ENCODE results near the gene CNIH4.
"Not testable (repeated sequence)": the region's sequence is repeated elsewhere in the genome, so short reads cannot be mapped to it uniquely, and the experiment has no call there.

CNIH4 gene

DNA sequence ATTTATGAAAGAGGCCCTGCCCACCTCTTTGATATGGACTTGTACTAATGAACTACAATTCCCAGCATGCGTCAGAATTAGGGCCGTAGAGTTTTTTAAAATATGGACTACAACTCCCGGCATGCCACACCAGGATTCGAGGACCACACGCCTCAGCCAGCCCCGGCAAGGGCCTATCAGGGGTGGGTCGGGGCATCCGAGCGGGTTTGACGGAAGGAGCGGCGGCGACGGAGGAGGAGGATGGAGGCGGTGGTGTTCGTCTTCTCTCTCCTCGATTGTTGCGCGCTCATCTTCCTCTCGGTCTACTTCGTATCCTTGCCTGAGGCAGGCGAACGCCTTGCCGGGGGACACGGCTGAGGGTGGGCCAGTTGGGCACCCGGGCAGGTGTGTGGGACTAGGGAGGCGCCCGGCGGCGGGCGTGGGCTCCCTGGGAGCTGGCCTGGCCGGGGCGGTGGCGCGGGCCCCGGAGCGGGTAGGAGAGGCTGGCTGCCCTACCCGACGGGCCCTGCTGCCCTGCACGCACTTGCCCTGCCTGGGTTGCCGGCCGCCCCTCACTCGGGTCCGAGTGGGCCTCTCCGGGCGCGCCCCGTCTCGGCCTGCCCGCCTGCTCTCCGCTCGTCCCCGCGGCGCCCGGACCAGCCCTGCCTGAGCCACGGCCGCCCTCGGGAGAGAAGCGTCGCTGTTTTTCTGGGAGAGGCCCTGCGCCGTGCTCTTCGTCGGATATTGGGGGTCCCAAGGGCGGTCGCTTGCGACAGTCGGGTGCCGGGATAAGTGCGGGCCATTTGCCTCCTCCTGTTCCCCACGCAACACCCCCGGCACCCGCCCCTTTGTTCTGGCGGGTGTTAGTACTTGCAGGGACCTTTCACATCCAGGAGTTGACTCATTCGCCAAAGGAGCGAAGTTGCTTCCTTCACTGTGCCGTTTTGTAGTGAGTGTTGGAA is at the start of gene CNIH4:
Gene CNIH4, plus strand, starts transcription at position 195 of the 941 bp plus-strand sequence. Its CDS starts 46 bp downstream, at position 241.
- DNase-seq = peak; percentile 81

DNA sequence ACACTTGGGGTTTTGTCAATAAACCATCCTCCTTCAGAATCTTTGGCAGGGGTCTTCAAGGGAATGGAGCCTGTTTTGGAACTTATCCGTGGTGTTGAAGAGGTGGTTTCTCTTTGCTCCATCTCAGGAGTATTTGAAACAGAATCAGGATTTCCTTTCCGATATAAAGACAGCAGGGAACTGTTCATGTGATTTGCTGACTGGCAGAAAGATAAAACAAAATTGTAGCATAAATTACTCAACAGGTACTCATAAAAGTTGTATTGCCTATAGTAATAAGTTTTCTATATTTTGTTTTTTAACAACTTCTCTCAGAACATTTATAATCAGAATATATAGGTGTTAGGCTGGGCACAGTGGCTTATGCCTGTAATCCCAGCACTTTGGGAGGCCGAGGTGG is 48.6 kb upstream of the CNIH4 start:
- no peak for DNase-seq

DNA sequence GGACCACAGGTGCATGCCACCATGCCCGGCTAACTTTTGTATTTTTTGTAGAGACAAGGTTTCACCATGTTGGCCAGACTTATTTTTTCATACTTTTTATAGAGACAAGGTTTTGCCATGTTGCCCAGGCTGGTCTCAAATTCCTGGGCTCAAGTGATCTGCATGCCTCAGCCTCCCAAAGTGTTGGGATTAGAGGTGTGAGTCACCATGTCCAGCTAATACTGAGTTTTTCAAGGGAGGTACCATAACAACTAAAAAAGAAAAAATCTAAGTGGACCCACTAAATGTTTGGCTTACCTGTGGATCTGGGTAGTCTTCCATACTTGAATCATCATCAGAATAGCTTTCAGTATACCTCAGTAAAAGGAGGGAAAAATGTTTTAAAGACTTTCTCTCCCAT is 45.2 kb upstream of the CNIH4 start:
- not testable (repeated sequence) for DNase-seq

DNA sequence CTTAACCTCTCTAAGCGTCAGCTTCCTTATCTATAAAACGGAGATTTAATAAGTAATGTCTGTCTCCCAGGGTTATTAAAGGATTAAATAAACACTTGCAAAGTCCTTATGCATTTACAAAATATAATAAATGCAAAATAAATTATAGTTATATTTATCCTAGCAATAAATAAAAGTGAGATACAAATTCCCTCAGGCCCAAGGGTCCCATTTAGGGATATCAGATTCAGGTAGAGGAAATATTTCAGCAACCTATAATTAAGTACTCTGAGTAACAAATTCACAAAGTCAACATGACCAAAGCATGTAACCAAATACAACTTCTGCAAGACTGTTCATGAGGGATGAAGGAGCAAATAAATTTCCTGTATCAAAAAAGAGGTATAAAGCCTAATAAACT is 44.7 kb upstream of the CNIH4 start:
- DNase-seq = no peak

DNA sequence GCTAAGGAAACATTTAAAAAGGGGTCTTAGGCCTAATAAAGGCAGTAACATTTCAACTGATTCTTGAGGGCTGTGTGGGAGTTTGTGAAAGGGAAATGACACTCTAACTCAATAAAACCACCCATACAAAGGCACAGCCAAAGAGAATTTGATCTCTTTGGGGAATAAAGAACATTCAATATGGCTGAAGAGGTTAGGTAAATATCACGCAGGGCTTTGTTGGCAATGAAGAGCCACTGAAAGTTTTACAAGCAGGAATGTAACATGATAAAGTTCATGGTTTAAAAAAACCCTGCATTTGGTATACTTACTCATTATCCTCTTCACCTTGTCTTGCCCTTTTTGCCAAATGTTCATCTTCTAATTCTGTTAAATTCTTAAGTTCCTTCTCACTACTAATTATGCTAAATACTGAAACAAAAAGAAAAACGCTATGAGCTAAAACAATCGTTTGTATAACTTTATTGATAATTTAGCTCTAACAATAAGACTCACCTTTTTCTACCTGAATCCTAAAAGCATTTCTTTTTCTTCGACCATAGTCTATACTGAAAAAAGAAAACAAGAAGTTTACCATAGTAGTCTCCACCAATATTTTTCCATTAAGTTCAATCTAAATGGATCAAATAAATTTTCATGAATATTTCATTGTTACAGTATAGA is 39.2 kb upstream of the CNIH4 start:
- DNase-seq = no peak

DNA sequence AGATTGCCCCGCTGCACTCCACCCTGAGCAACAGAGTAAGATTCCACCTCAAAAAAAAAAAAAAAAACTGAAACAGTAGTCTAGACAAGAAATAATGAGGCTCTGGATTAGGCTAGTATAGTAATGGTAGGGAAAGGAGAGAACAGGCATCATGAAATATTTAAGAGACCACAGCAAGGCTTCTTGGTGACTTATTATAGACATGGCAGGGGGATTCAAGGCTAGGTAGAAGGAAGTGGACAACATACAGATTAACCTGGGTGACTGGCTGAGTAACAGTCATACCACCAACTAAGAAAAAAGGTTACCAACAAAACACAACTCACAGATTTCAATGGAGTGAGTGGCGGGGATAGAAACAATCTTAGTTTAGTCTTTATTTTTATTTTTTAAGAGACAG is 35.0 kb upstream of the CNIH4 start:
- DNase-seq = no peak

DNA sequence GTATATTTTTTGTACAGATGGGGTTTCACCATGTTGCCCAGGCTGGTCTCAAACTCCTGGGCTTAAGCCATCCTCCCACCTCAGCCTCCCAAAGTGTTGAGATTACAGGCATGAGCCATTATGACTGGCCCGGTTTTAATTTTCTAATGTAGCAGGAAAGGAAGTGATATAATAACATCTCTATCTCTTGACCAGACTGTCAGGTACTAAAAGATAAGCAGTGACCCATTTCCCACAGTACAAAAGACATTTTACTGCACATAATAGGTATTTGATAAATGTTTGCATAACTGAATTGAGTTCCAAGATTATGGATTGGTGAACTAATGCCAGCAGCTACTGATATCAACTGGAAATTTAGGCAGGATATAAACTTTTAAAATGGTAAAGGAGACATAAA is 30.7 kb upstream of the CNIH4 start:
- no peak for DNase-seq

DNA sequence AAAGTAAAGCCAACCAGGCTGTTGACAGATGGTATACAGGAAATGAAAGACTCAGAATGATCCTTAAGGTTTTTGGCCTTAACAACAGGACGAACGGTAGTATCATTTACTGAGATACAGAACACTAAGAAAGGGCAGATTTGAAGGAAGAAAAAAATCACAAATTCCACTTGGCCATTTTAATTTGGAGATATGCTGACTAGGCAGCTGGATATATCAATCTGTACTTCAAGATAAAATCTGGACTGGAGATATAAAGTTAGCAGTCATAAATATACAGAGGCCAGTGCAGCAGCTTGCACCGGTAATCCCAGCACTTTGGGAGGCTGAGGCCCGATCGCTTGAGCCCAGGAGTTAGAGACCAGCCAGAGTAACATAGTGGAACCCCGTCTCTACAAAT is 28.0 kb upstream of the CNIH4 start:
- no peak for DNase-seq

DNA sequence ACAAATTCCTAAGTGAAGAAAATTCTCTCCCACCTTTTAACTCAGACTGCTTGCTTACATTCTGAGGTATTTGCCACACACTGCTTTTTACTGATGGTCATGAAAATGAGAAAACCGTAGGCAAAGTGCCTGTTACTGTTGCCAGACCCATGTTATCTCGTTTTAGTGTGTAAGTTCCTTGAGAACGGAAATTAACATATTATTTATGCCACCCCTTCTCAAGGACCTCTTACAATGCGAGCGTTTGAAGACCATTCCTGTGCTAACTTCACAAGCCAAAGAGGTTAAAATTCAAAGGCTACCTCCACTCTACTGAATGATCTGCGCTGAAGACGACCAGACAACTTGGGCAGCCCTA is 27.2 kb upstream of the CNIH4 start:
- DNase-seq = no peak

DNA sequence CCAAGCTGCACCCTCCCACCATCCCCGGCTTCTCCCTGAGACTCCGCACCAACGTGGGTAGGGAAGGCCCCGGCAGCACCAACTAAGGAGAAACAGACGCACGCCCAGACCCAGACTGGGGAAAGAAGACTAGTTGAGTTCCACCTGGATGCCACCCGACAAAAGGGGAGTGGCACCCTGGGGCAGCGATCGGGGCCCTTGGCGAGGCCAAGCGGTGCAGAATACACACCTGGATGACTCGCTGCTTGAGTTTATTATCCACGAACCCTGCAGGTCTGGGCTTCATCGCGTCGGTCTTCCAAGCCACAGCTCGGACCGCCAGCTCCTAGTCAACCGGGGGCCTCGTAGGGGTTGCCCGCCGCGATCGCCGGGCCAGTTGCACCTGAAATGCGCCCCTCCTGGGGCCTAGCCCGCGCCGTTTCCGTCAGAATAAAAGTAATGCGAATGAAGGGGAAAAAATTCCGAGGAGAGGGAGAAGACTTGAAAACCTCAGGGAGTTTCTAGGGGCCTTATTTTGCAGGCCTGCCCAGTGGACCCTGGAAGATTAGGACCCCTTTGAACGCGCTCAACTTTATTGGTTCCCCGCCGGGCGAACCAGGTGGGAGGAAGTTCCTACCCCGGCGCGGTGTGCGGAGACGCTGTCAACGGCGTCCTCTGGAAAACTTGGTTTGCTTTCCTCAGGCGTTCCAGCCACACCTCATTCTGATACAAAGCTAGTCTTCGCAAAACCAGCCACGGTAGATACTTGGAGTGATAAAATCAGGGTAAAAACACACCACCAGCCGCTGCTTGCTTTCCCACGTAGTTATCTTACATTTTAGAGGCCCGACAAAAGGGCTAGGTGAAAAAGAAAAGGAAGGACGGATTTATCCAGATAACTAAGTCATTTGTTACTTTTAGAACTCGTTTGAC is 26.6 kb upstream of the CNIH4 start, which contains the start of gene NVL:
Gene NVL, minus strand, starts transcription at position 331 of the 912 bp plus-strand sequence. Its CDS starts 45 bp downstream, at position 286.
- peak; percentile 81 for DNase-seq

DNA sequence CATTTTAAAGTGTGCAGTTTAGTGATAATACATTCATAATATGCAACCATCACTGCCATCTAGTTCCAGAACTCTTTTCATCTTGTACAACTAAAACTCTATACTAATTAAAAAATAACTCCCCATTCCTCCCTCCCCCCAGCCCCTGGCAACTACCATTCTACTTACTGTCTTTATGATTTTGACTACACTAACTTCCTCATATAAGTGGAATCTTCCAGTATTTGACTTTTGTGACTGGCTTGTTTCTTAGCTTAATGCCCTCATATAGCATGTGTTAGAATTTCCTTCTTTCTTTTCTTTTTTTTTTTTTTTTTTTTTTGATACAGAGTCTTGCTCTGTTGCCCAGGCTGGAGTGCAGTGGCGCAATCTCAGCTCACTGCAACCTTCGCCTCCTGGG is 25.4 kb upstream of the CNIH4 start:
- DNase-seq = no peak

DNA sequence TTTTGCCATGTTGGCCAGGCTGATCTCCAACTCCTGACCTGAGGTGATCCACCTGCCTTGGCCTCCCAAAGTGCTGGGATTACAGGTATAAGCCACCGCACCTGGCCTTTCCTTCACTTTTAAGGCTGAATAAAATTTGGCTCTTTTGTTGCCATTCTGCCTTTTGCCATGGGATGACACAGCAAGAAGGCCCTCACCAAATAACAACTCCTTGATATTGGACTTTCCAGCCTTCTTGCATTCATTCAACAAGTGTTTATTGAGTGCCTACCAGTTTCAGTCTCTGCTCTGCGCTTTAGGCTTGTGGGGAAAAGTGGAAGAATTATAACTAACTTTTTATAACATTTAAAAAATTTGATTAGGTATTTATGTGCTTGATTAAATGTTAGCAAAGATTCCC is 24.9 kb upstream of the CNIH4 start:
- no peak for DNase-seq

DNA sequence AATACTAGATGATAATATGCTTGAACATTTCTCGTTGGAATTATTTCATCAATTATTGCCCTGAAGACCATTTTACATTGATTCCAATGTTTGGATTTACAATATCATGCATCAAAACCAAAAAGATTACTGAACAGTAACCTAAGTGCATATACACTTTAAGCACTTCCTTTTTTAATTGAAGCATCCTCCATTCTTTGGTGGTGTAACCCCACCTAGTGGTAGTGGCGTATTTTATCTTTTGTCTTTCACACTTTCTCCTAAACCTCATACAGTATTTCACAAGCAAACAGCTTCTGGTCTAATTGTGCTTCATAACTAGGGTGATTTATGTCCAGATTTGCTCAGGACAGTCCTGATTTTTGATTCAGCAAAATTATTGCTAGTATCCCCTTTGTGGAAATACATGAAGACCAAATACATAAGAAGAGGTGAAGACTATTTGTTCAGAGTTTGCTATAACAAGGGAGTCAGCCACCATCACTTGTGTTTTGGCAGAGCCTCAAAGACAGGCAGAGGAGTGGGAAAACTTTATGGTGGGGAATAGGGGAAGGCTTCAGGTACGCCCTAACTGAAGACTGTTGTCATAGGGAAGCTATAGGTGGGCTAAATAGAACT is 23.3 kb upstream of the CNIH4 start:
- no peak for DNase-seq

DNA sequence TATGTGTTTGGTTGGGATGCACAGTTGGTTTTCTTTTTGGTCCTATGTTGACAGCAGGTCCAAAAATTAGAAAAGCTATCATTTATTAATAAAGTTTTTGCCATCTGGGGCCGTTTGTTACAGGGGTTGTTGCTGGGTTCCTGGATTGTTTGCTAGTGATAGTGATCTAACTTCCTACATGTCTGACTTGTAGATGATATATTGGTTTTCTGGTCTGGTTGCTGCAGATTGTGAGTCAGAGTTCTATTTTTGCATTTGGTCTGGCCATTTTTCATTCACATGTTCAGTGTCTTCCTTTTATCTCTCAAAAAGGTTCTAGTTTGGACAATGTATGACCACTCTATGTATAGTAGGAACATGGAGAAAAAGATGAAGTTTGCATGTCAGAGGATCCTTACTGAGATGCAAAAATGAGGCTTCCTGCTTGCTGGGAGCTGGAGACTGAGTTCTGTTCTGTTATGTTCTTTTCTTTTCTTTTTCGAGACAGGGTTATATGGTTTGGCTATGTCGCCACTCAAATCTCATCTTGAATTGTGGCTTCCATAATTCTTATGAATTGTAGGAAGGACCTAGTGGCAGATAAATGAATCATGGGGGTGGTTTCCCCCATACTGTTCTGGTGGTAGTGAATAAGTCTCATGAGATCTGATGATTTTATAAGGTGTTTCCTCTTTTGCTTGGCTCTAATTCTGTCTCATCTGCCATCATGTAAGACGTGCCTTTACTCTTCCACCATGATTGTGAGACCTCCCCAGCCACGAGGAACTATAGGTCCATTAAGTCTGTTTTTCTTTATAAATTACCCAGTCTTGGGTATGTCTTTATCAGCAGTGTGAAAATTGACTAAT is 22.5 kb upstream of the CNIH4 start:
- no peak for DNase-seq

DNA sequence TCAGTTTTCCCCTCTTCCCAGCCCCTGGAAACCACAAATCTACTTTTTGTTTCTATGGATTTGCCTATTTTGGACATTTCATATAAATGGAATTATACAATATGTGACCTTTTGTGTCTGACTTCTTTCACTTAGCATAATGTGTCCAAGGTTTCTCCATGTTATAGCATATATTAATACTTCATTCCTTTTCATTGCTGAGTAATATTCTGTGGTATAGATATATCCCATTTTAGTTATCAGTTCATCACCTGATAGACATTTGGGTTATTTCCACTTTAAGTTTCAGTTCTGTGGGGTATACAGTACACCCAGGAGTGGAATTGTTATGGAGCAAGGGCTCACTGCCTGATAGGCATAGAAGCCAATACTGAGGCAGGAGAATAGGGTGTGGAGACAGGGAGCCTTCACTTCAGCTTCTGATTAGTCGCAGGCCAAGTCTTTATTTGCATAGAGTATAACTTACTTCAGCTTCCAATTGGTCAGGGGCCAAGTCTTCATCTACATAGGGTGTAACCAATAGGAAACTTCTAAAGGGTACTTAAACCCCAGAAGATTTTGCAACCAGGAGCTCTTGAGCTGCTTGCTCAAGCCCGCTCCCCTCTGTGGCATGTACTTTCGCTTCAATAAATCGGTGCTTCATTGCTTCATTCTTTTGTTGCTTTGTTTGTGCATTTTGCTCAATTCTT is 18.4 kb upstream of the CNIH4 start:
- DNase-seq = no peak

DNA sequence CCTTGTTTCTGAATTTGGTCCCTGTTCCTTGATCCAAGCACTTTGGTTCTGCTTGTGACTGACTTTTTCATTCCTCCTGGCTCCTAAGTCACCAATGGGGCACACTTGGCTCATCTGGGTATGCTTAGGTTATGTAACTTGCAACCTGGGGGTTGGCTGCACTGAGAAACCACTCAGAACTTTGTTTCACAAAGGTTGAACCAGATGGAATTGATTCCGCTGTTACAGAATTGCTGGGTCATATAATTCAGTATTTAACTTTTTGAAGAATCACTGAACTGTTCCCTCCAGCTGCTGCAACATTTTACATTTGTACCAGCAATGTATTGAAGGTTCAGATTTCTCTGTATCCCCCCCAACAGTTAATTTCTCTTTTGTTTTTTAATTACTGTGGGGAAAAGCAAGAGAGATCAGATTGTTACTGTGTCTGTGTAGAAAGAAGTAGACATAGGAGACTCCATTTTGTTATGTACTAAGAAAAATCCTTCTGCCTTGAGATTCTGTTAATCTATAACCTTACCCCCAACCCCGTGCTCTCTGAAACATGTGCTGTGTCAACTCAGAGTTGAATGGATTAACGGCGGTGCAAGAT is 17.1 kb upstream of the CNIH4 start:
- no peak for DNase-seq

DNA sequence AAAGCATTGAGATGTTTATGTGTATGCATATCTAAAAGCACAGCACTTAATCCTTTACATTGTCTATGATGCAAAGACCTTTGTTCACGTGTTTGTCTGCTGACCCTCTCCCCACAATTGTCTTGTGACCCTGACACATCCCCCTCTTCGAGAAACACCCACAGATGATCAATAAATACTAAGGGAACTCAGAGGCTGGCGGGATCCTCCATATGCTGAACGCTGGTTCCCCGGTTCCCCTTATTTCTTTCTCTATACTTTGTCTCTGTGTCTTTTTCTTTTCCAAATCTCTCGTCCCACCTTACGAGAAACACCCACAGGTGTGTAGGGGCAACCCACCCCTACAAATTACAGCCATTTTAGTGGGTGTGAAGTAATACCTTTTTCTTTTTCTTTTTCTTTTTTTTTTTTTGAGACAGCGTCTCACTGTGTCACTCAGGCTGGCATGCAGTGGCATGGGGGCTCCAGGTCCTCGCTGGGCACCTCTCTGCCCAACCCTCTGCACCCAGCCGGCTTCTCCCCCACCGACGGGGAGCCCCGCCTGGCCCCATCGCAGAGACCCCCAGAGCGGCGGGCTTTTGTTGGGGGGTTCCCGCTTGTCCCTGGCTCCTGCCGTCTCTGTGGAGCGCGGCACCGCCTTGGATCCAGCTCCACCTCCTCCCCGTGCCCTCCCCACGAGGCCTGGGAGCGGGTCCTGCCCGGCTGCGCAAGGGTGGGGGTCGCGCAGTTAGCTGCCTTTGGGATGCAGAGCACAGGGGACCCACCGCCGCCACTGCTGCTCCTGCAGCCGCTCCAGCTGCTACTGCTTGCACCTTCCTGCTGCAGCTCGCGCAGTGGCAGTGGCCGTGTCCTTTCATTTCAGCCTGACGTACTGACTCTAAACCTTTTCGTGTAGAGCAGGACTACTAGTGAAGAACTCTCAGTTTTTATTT is 16.0 kb upstream of the CNIH4 start:
- DNase-seq = peak; percentile 32

DNA sequence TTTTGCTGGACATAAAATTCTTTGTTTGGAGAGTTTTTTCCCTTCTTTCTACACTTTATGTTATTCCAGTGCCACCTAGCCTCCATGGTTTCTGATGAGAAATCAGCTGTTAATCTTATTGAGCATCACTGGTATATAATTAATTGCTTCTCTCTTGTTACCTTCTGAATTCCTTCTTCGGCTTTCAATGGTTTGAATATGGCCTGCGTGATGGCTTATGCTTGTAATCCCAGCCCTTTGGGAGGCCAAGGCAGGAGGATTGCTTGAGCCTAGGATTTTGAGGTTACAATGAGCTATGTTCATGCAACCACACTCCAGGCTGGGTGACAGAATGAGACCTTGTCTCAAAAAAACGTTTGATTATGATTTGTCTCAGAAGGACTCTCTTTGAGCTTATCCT is 13.0 kb upstream of the CNIH4 start:
- no peak for DNase-seq

DNA sequence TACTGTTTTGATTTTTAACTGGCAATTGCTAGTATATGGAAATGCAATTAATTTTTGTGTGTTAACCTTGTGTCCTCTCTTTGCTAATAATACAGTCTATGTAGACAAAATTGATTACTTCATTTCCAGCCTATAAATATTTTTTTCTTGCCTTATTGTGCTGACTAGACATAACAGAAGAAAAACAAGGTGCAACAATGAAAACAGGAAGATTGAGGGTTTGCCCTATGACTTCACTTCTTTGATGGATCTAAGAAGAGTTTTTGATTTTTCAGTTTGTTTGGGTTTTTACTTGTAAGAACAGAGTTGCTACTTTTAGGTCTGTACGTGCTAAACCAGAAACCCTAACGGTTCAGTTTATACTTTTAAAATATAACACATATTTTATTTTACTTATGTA is 8.5 kb upstream of the CNIH4 start:
- DNase-seq = no peak

DNA sequence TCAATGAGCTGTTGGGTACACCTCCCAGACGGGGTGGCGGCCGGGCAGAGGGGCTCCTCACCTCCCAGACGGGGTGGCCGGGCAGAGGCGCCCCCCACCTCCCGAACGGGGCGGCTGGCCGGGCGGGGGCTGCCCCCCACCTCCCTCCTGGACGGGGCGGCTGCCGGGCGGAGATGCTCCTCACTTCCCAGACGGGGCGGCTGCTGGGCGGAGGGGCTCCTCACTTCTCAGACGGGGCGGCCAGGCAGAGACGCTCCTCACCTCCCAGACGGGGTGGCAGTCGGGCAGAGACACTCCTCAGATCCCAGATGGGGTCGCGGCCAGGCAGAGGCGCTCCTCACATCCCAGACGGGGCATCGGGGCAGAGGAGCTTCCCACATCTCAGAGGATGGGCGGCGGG is 7.0 kb upstream of the CNIH4 start:
- not testable (repeated sequence) for DNase-seq

All from activated CD4-positive, CD25-positive, alpha-beta regulatory T cell treated with anti-CD3 and anti-CD28 coated beads, Interleukin-2, amount 50 U/mL, for 72 hours (primary cell).